DOHH2 (cell line): ENCODE data around the gene NPAS3.

Source experiments
- H3F3A ChIP-seq: fragments of 200-600 bp; sonication (generic), shearing (Covaris generic); 2 replicates; pipeline ENCODE4 v1.6.0; 2016; ENCODE audit warnings: antibody characterized with exemption, mild to moderate bottlenecking; ENCODE audit not compliant: control insufficient read depth, insufficient read depth
- H3K27ac ChIP-seq: fragments of 200-600 bp; sonication (generic); 2 replicates; pipeline ENCODE4 v1.5.1; 2014; ENCODE audit warnings: low read depth, mild to moderate bottlenecking, low read length, moderate library complexity
- H3K27me3 ChIP-seq: fragments of 200-600 bp; sonication (generic); 2 replicates; pipeline ENCODE4 v1.6.1; 2014; ENCODE audit warnings: mild to moderate bottlenecking, low read length, mixed read lengths; ENCODE audit not compliant: control insufficient read depth
- H3K36me3 ChIP-seq: fragments of 200-600 bp; sonication (generic); 2 replicates; pipeline ENCODE4 v1.6.1; 2014; ENCODE audit warnings: mild to moderate bottlenecking, low read length, moderate library complexity, mixed read lengths; ENCODE audit not compliant: control insufficient read depth
- H3K4me1 ChIP-seq: fragments of 200-600 bp; sonication (generic); 2 replicates; pipeline ENCODE4 v1.6.1; 2014; ENCODE audit warnings: mild to moderate bottlenecking, low read length, mixed read lengths; ENCODE audit not compliant: control insufficient read depth
- H3K4me2 ChIP-seq: fragments of 200-600 bp; sonication (generic); 2 replicates; pipeline ENCODE4 v1.6.0; 2014; ENCODE audit warnings: mild to moderate bottlenecking, low read length, moderate library complexity
- H3K4me3 ChIP-seq: fragments of 200-600 bp; sonication (generic); 2 replicates; pipeline ENCODE4 v1.5.1; 2014; ENCODE audit warnings: mild to moderate bottlenecking, low read length, mixed read lengths
- H3K79me2 ChIP-seq: fragments of 200-600 bp; sonication (generic); 2 replicates; pipeline ENCODE4 v1.6.1; 2014; ENCODE audit warnings: mild to moderate bottlenecking, low read length, mixed read lengths; ENCODE audit not compliant: control insufficient read depth
- H3K9me2 ChIP-seq: fragments of 200-600 bp; sonication (generic); replicated peaks from 2 replicates; pipeline ENCODE4 v1.6.1; 2014; ENCODE audit warnings: mild to moderate bottlenecking, low read length, mixed read lengths; ENCODE audit not compliant: control insufficient read depth
- H3K9me3 ChIP-seq: fragments of 200-600 bp; sonication (generic); 2 replicates; pipeline ENCODE4 v1.6.1; 2014; ENCODE audit warnings: antibody characterized with exemption, low read length, mixed read lengths; ENCODE audit not compliant: control insufficient read depth, insufficient read depth
- H4K20me1 ChIP-seq: fragments of 200-600 bp; sonication (generic); 2 replicates; pipeline ENCODE4 v1.6.0; 2014; ENCODE audit warnings: low read depth, mild to moderate bottlenecking, antibody characterized with exemption, low read length, moderate library complexity; ENCODE audit not compliant: control insufficient read depth, insufficient read depth
- EZH2phosphoT487 ChIP-seq: fragments of 200-600 bp; sonication (generic); IDR thresholded peaks from 2 replicates; pipeline ENCODE4 v1.6.1; 2017; ENCODE audit warnings: borderline replicate concordance, mild to moderate bottlenecking, antibody characterized with exemption, low read length, moderate library complexity, mixed read lengths
- TF ChIP-seq, protein P1 (sequence below): fragments of 200-600 bp; sonication (generic); IDR thresholded peaks from one replicate; pipeline ENCODE4 v1.5.1; 2014; ENCODE audit warnings: antibody characterized with exemption, mild to moderate bottlenecking, low read depth, low read length; ENCODE audit not compliant: poor library complexity, severe bottlenecking

Gene NPAS3

DNA sequence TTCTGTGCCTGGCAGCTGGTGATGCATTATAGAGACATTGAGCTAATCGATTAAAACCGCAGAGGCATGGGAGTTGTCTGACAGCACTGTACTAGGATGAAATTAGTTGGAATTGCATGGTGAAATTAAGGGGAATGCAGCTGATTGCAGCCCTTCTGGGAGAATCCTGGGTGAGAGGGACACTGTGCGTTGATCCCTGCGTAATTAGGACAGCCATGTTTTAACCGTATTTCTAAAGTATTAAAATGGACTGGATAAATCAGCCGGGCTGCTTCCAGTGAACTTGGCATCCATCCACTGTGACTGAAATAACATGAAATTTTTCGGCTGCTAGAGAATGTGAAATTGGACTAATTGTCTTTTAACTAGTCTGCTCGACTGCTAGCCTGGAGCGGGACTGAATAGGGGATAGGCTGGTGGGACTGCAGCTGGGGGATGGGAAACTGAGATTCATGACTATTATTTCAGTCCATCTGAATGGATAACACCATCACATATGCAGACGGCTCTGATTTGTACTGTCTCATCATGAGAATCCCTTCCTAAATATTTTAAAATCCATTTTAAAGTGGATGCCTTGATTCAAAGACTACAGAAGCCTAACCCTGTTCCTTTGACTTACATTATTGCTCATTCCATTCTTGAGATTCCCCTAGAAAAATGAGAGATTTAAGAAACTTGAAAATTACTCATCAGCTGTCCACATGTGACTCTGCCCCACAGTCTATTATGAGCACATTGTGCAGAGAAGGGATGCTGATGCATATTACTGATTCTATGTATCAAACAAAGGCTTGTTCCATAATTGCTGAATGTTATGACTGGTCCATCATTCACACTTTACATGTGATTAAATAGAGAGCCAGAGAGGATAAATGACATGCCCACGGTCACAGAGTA, 343.9 kb downstream of the NPAS3 start:
- Histone ChIP-seq H3K9me3 (no peaks in the 10 kb centered on the region; the same call in 1 of the 2 replicates), H3K27me3 (no peaks in the 10 kb centered on the region), H3F3A (no peaks in the 10 kb centered on the region), H4K20me1 (no peaks in the 10 kb centered on the region), H3K9me2 (no peaks in the 10 kb centered on the region), H3K36me3 (no peaks in the 10 kb centered on the region), H3K4me1 (no peaks in the 10 kb centered on the region), H3K27ac (no peak overlapping the region), H3K4me2 (no peak overlapping the region), H3K4me3 (no peak overlapping the region), H3K79me2 (no peaks in the 10 kb centered on the region)
- no peak for TF ChIP-seq EZH2phosphoT487
- TF ChIP-seq, protein P1, sequence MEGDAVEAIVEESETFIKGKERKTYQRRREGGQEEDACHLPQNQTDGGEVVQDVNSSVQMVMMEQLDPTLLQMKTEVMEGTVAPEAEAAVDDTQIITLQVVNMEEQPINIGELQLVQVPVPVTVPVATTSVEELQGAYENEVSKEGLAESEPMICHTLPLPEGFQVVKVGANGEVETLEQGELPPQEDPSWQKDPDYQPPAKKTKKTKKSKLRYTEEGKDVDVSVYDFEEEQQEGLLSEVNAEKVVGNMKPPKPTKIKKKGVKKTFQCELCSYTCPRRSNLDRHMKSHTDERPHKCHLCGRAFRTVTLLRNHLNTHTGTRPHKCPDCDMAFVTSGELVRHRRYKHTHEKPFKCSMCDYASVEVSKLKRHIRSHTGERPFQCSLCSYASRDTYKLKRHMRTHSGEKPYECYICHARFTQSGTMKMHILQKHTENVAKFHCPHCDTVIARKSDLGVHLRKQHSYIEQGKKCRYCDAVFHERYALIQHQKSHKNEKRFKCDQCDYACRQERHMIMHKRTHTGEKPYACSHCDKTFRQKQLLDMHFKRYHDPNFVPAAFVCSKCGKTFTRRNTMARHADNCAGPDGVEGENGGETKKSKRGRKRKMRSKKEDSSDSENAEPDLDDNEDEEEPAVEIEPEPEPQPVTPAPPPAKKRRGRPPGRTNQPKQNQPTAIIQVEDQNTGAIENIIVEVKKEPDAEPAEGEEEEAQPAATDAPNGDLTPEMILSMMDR, result no peak

DNA sequence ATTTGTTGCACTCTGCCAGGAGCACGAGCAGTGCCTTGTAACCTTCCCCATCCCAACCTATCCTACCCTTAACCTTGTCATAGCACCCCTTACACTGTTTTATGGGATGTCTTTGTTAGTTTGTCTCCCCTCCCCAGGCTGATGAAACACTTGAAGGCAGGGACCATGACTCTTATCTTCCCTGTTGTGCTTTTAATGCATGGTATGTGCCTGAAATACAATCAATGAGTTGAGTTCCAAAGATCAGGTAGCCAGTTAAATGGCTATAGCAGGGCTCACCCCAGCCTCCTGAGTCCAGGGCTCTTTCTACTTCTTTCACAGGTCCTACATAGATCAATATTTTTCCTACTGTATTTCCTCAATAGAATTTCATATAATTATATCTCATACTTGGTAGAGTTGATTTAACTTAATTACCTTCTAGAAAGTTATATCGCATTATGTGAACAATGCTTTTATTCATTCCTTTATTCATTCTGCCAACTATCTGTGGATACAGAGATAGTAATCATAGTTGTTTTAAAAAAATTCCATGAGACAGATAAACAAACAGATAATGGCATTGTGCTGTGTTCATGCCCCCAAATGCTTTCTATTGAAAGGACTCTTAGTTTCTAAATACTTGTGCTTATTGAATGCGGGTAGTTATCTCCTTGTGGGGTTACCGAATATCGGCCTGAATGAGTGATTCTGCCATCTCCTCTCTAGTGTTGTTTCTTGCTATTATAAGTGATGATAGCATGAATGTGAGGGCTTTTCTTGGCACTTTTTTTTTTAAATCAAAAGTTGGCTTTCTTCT, 347.4 kb downstream of the NPAS3 start:
- Histone ChIP-seq H3K79me2 (no peaks in the 10 kb centered on the region), H3K27me3 (no peaks in the 10 kb centered on the region), H3K9me3 (no peaks in the 10 kb centered on the region; the same call in 1 of the 2 replicates), H3K9me2 (no peaks in the 10 kb centered on the region), H3K4me2 (no peak overlapping the region), H3K27ac (no peak overlapping the region), H3K4me3 (no peak overlapping the region), H3K4me1 (no peaks in the 10 kb centered on the region), H3F3A (no peaks in the 10 kb centered on the region), H3K36me3 (no peaks in the 10 kb centered on the region), H4K20me1 (no peaks in the 10 kb centered on the region)
- TF ChIP-seq, protein P1, result no peak
- no peak for TF ChIP-seq EZH2phosphoT487

DNA sequence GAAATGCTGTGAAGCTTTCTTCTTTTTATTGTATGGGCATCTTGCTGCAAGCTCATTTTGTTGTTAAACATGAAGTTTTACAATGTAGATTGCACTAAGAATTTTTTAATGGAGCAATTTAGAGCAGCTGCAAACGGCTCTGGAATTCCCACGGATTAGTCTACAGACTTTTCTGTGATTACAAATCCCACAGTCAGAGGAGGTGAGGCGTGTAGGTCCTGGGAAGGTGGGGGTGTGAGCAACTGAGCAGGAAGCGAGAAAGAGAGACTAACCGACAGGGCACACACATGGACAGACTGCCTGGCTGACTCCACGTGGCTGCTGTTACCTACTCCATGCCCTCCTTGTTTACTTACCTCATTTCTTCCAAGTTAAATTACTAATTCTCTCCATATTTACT, 348.5 kb downstream of the NPAS3 start:
- no peaks in the 10 kb centered on the region for H3K4me1 ChIP-seq
- H3K79me2 ChIP-seq, result no peaks in the 10 kb centered on the region
- no peak overlapping the region for H3K4me3 ChIP-seq
- no peak overlapping the region for H3K4me2 ChIP-seq
- H3F3A ChIP-seq, result no peaks in the 10 kb centered on the region
- no peaks in the 10 kb centered on the region; the same call in 1 of the 2 replicates for H3K9me3 ChIP-seq
- H3K9me2 ChIP-seq, result no peaks in the 10 kb centered on the region
- no peaks in the 10 kb centered on the region for H4K20me1 ChIP-seq
- TF ChIP-seq, protein P1, result no peak
- no peak for TF ChIP-seq EZH2phosphoT487
- no peaks in the 10 kb centered on the region for H3K36me3 ChIP-seq
- no peaks in the 10 kb centered on the region for H3K27me3 ChIP-seq
- no peak overlapping the region for H3K27ac ChIP-seq
